ENCODE measurements around the gene PACC1.
"Not testable (repeated sequence)": the region's sequence is repeated elsewhere in the genome, so short reads cannot be mapped to it uniquely, and the experiment has no call there.

The PACC1 gene

DNA sequence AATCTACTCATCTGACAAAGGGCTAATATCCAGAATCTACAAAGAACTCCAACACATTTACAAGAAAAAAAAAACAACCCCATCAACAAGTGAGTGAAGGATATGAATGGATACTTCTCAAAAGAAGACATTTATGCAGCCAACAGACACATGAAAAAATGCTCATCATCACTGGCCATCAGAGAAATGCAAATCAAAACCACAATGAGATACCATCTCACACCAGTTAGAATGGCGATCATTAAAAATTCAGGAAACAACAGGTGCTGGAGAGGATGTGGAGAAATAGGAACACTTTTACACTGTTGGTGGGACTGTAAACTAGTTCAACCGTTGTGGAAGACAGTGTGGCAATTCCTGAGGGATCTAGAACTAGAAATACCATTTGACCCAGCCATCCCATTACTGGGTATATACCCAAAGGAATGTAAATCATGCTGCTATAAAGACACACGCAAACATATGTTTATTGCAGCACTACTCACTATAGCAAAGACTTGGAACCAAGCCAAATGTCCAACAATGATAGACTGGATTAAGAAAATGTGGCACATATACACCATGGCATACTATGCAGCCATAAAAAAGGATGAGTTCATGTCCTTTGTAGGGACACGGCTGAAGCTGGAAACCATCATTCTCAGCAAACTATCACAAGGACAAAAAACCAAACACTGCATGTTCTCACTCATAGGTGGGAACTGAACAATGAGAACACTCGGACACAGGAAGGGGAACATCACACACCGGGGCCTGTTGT, 18.8 kb downstream of the PACC1 start:
- not testable (repeated sequence) for DNase-seq

DNA sequence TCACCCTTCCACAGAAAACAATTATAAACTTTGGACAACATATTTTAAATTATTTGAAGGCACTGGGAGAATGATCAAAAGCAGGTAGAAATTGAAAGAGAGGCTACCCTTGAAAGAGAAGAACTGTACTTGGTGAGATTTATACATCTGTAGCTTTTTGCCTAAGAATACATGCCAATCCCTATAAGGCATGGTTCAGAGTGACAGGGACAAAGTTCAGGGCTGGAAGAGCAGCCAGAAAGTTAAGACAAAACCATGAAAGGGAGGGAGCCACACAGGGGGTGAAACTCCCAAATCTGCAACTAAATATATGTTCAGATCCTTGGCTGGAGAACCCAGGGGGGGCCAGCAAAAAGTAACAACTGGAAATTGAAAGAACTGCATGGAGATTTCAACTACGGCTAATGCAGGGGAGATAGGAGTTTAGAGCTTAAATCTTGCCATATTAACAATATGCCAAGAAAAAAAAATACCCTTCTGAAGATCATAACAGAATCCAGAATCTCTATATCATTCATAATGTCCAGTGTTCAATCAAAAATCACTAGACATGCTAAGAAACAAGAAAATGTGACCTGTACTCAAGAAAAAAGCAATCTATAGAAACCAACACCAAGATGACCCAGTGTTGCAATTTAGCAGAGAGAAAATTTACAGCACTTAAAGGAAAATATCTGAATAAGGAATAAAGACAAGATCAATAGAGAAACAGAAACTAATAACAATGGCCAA, 25.5 kb downstream of the PACC1 start:
- DNase-seq: no peak

DNA sequence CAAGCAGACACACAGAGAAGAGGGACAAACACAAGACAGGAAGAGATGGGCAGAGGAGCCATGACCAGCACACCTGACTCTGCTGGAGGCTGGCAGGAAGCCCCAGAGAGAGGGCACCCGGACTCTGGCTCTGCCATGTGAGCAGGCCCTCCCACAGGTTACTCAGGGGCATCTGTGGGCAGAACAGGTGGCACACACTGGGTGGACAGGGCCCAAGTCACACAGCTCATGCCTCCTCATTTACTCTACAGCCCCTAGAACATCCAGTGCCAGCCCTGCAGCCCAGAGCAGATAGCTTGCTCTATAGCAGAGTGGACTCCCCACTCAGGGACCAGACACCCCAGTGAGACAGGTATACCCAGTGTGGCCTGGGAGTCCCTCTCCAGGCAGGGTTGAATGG, 28.7 kb downstream of the PACC1 start:
- DNase-seq: no peak

DNA sequence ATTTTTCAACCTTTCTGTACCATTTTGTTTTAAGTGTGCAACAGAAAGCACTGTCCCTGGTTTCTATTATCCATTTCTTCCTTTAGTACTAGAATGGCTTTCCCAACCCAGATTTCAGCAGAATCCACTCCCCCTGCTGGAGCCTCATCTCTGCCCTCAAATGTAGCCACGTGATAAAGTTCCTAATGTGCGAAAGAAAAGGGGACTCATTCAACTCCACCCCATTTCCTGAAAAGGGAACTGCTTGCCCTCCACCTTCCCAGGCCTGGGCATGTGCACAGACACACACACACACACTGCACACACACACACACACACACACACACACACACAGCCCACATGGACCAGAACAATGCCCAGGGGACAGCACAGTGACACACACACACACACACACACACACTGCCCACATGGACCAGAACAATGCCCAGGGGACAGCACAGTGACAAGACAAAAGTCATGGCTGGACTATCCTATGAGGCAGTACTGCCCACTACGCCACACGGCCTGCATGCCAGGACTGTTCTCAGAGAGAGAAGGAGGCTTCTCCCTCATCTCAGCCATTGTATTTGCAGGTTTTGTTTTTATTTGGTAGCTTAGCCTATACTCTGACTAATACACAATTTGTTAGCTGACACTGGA, 33.2 kb downstream of the PACC1 start:
- DNase-seq: no peak

DNA sequence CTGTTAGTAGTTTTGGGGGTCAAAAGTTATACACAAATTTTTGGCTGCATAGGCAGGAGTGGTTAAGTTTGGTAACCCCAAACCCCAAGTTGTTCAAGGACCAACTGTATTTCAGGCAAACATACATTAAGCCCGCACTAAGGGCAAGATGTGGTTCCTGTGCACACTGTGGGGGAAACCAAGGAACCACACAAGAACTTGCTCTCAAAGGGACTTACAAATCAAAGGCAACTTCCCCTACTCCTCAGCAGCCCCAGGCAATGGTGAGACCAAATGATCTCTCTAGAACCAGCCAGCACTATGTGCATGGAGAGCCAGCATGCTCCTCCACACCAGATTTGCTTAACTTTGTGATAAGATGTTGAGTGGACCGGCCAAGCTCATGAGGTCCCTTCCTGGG, 35.3 kb downstream of the PACC1 start:
- no peak for DNase-seq

DNA sequence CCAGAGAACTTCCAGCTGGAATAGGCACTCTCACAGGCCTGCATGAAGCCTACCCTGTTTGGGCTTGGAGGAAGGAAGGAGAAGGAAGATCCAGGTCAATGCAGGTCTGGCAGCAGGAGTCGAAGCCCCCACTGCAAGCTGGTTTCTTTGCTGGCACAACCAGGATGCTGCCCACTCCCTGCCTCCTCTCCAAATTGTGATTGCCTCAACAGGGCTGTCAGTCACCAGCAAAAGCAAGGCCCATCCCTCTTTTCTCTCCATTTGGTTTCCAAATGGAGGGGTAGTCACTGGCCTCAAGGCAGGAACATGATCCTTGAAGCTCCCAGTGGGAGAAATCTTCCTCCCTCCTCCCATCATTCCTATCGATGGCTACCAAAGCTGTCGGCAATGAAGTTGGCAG, 37.0 kb downstream of the PACC1 start:
- no peak for DNase-seq

DNA sequence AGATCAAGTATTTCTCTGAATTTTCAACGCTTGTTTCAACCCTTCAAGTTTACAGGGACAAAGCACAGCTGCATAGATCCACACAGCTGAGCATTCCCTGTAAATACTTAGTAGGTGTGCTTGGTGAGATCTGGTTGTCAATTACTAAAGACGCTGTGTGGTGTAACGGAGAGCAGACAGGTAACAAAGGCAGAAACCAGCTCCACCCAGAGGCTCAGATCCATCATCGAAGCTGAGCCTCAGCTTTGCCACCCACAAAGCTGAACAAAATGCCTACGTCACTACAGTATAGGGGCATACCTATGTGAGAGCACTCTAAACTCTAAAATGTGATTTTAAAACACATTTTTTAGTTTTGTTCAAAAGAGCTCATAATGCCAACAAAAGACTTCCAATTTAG, 38.7 kb downstream of the PACC1 start:
- DNase-seq: no peak

DNA sequence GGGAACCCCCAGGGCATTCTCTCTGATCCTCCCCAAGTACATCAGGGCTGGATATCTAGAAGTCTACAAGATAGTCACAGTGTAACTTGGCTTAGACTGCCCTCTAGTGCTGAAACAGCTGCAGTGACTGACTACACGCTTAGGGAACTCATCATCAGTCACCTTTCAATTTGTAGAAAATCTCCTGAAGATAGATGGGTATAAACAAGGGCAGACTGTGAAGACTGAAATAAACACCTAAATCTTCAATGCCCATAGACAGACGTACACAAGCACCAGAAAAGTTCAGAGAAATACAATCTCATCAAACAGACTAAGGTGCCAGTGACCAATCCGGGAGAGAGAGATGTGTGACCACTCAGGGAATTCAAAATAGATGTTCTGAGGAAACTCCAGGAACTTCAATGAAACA, 46.6 kb downstream of the PACC1 start:
- peak; percentile 2 for DNase-seq

DNA sequence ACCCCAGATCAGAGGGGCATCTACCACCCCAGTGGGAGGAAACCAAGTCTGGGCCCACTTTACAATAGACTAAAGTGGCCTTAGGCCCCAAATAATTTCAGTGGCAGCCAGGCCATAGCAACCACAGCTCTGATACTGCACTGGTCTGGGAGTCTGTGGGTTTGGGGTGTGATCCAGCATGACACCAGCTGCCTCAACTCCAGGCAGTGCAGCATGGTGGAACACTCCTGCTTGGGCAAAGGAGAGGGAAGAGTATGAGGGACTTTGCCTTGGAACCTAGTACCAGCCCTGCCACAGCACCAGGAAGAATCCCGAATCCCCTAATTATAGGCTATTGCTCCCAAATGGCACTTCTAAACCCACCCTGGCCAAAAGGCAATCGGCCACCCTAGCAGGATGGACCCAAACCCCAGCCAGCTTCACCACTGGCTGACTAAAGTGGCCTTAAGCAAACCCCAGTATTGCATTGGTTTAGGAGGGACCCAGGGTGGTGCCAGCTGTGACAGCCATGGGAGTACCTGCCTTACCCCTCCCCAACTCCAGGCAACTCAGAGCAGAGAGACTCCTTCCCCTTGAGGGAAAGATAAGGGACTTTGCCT, 47.1 kb downstream of the PACC1 start:
- DNase-seq: no peak

DNA sequence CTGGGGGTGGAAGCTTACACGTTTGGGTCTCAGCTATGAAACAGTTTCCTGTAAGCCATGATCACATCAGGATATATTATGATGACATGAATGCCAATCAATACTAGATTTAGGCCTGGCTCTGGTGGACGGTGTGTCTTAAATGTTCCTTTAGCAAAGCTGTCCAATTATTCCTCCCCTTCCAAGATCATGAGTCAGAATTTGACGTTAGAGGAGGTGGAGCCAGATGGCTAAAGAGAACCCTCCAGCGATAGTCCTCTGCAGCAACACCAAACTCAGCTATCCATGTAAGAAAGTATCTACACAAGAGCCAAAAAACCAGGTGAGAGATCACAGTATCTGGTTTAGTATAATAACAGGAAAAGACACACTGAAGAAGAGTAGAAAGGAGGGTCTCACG, 47.8 kb downstream of the PACC1 start:
- DNase-seq: no peak

DNA sequence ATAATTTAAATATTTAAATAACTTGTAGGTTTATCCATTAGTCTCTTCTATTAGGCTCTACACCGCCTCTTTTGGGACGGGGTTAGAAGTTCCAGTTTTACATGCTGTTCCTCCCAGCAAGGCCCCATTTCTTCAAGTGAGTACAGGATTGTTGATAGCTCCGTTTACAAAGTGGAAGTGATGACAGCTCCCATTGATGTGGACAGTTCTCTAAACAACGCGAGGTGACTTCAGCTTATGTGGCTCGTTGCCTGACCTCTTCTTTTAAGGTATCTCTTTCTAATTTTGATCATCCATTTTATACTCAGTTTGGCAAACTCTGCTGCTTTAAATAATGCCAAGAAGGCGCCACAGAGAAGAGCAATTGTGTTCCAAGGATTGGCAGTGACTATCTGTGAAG, 49.7 kb downstream of the PACC1 start:
- no peak for DNase-seq

DNA sequence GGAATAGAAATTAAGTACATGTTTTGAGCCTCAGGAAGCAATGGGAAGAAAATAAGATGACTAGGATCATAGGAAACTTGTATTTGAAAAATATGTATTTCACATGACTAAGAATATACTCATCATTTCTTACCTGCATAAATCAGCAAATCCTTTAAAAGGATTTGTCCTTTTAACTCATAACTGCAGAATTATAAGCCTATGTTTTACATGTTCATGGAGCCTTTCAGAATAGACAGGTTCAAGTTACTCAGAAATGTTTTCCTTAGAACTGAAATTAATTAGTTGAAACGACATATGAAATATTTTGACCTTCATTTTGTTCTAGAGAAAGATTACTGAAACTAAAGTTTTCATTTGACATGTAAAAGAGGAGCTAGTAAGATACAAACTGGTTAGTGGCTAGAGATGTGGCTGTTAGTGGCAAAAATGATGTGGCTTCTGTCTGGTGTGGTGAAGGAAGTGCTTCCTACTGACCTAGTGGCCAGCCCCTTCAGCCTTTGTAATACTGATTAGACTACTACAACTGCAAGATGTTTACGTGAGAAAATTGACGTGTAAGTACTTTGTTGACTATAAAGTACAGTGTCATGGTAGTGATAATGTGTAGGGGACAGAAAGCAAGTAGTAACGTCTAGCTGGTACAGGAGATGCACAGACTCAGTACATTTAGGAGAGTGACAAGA, 54.7 kb downstream of the PACC1 start:
- no peak for DNase-seq

DNA sequence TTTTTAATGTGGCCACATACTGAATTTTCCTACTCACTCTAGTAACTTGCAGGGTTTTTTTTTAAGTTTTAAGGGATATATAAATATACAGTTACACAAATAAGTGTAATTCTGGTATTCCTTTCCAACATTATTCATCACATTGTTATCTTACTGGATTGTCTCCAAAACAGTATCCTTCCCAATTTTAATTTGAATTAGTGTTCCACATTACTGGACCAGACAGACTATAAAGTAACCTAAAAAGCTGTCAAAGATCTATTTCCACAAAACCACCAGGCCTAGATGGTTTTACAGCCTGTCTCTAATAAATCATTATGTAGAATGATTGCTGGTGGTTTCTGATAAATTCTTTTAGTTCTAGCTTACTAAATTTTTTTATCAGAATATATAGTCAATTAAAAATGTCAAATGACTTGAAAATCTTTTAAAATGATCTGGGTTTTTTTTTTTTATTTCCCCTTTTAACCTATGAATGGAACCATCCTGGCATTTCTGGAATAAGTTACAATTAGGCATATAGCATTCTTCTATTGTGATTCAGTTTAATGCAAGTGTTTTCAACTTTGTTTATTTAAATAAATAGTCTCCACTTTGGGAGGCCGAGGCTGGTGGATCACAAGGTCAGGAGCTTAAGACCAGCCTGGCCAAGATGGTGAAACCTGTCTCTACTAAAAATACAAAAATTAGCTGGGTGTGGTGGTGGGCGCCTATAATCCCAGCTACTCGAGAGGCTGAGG, 59.3 kb downstream of the PACC1 start:
- DNase-seq: no peak

DNA sequence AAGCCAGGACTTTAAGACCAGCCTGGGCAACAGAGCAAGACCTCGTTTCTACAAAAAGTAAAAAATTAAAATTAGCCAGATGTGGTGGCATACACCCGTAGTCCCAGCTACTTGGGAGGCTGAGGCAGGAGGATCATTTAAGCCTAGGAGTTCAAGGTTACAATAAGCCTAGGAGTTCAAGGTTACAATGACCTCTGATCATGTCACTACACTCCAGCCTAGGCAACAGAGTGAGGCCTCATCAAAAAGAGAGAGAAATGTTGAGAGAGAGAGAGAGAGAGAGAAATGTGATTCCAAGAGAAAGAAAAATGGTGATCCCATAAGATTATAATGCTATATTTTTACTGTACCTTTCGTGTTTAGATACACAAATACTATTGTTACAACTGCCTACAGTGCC, 60.2 kb downstream of the PACC1 start:
- no peak for DNase-seq

DNA sequence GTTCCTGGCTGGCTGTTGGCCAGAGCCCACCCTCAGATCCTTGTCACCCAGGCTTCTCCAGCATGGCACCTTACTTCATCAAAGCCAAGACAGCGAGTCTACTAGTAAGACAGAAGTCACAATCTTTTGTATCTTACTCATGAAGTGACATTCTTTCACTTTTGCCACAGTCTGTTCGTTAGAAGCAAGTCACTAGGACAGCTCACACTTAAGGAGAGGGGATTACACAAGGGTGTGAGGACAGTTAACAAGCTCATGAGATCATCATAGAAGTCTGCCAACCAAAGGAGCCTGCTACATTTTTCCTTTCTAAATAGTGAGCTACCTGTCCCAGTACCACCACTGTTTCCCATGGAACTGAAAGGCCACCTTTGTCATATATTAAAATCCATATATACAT, 61.5 kb downstream of the PACC1 start:
- DNase-seq: no peak

DNA sequence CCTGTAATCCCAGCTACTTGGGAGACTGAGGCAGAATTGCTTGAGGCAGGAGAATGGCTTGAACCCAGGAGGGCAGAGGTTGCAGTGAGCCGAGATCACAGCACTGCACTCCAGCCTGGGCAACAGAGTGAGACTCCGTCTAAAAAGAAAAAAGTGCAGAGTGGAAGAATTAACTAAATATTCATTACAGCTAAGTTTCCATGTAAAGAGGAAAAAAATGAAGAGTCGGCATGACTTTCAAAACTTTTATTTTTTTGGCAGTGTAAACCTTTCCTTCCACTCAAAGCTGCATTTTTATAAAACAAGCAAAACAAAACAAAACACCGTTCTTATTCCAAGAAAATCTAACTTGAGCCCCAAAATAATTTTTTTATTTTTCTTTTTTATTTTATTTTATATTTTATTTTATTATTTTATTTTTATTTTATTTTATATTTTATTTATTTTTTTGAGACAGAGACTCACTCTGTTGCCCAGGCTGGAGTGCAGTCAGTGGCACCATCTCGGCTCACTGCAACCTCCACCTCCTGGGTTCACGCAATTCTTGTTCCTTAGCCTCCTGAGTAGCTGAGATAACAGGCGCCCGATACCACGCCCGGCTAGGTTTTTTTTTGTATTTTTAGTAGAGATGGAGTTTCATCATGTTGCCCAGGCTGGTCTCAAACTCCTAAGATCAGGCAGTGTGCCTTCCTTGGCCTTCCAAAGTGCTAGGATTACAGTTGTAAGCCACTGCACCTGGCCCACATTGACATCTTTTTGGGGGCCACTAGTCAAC, 62.9 kb downstream of the PACC1 start:
- no peak for DNase-seq

DNA sequence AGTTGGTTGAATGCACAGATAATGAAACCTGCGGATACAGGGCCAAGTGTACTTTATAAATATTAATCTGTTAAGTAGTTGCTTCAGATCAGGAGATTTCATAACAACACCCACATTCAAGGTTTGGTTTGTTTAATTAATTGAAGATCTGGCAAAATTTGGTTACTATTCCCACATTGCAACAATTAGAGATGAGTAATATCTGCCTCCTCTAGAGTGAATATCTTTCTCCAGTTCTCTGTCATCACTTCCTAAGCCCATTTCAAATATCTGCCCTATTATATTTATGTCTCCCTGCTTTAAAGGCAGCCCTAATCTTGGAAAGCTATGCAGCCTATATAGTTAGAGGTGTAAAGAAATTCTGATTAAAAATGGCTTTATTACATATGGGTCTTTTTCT, 68.1 kb downstream of the PACC1 start:
- DNase-seq: no peak

DNA sequence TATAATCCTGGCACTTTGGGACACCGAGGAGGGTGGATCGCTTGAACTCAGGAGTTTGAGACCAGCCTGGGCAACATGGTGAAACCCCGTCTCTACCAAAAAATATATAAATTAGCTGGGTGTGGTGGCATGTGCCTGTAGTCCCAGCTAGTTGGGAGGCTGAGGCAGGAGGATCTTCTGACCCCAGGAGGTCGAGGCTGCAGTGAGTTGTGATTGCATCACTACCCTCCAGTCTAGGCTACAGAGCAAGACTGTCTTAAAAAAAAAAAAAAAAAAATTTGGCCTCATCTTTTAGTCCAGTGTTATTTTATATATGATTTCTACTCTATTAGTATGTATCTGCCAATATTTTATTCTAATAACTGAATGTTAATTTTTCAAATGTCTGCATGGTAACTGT, 69.8 kb downstream of the PACC1 start:
- no peak for DNase-seq

DNA sequence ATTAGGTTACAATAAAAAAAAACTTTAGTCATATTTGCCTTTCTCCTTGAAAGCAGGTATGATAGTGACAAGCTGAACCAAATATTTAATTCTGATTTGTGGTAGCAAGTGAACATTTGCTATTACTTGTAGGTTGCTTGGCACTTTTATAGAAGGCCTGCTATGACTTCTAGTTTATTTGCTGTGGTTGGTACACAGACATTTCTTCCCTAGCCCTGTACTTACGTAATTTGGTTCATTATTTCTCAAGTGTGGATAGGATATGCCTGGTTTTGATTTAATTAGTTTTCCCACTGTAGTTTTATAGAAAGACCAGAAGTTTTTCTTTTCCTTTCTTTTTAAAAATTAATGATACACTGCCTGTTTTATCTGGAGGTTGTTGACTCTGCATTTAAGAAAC, 73.6 kb downstream of the PACC1 start:
- DNase-seq: no peak

DNA sequence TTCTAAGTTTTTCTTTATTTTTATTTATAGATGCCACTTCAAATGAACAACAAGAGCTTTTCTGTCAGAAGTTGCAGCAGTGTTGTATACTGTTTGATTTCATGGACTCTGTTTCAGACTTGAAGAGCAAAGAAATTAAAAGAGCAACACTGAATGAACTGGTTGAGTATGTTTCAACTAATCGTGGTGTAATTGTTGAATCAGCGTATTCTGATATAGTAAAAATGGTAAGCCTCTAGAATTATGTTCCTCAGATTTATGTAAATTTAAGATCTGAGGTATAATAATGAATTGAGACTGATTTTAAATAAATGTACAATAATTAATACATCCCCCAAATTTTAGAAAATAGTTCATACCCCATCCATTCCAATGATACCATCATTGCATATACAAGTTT, 85.6 kb downstream of the PACC1 start:
- DNase-seq: no peak

DNA sequence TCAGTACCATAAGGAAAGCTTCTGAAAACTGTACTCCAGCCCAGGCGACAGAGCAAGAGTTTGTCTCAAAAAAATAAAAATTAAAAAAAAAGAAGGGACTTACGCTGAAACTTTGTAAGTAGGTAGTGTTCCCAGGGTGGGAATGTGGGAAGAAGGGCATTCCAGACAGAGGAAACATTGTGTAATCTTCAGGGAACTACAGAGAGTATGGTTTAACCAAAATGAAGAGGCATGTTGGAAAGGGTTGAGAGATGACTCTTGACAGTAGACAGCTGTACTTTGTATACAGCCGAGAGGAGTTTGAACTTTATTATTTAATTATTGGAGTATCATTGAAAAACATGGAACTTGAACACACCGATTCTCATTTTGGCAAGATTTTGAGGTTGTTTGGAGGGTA, 86.4 kb downstream of the PACC1 start:
- DNase-seq: no peak

DNA sequence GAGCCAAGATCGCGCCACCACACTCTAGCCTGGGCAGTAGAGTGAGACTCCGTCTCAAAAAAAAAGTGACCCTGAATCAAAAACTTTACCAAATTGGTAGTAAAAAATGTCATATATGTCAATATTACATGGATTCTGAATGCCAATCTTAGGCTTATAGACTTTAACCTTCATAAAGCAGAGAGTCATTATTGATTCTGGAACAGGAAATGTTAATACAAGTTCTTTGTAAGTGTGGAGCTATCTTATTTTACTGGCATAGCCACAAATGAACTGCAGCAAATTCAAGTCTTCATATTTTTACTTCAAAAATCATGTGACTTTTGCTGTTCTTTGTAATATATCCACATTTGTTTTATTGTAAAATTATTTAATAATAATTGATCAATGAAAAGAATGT, 88.1 kb downstream of the PACC1 start:
- DNase-seq: no peak

Measured in stimulated activated naive CD4-positive, alpha-beta T cell treated with Interleukin-2 at 50 U/mL for 16 hours (primary cell).